HEK293T (cell line): Measurements from ENCODE around the gene ZFYVE21.

Experiments
- ELF4 ChIP-seq: fragments of 450-650 bp; IDR thresholded peaks from 2 replicates; pipeline ENCODE4 v1.6.1; 2017; ENCODE audit warnings: antibody characterized with exemption
- FOXM1 ChIP-seq: fragments of 450-650 bp; IDR thresholded peaks from 2 replicates; pipeline ENCODE4 v1.6.1; 2017; ENCODE audit warnings: mild to moderate bottlenecking, borderline replicate concordance
- HDGF ChIP-seq: fragments of 450-650 bp; IDR thresholded peaks from 2 replicates; pipeline ENCODE4 v1.6.1; 2017; ENCODE audit warnings: antibody characterized with exemption, borderline replicate concordance
- NFRKB ChIP-seq: fragments of 450-650 bp; IDR thresholded peaks from 2 replicates; pipeline ENCODE4 v1.6.1; 2016; ENCODE audit warnings: mild to moderate bottlenecking, moderate library complexity
- SP1 ChIP-seq: fragments of 450-650 bp; IDR thresholded peaks from 2 replicates; pipeline ENCODE4 v1.6.1; 2017
- SUZ12 ChIP-seq: fragments of 450-650 bp; IDR thresholded peaks from 2 replicates; pipeline ENCODE4 v1.6.1; 2016; ENCODE audit warnings: mild to moderate bottlenecking
- ZNF384 ChIP-seq: fragments of 450-650 bp; IDR thresholded peaks from 2 replicates; pipeline ENCODE4 v1.6.1; 2016

GRCh38 chr14:103695296-103696069 lies 20.1 kb upstream of the ZFYVE21 start:
- TF ChIP-seq SUZ12 (no peak), HDGF (no peak), ELF4 (no peak), FOXM1 (no peak), NFRKB (no peak), SP1 (no peak), ZNF384 (no peak)
